Measurements from ENCODE around the gene KY. TPM values are rescaled to one million over a fixed set of nuclear protein-coding genes. Genes with fewer than 3 reads are reported as not detected.

Gene KY
- total and polyA plus RNA-seq, 7 experiments from 2014 or later: not detected

DNA sequence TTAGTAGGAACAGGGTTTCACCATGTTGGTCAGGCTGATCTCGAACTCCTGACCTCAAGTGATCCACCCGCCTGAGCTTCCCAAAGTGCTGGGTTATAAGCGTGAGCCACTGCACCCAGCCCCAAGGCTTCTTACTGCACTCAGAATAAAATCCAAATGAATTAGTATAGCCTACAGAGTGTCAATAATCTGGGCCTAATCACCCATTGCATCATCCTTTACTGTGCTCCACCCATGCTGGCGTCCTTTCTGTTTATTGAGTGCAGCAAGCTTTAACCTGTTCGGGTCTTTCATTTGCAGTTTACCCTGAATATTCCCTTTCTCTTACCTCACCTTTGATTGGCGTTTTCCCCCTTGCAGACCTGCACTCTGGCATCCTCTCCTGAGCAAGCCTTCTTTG, 87.2 kb downstream of the KY start:
- ChIA-PET POLR2A (no interaction called here), CTCF (no interaction called here)
- Mint-ChIP-seq H3K27me3 (no peaks in the 10 kb centered on the region), H3K27ac (peak overlapping the region in 1 of 9 donors; percentile 28), H3K36me3 (peaks cover 21 to 60% (median 50%) of the 10 kb centered on the region in 5 donors), H3K4me1 (peaks cover 0 to 17% (median 0%) of the 10 kb centered on the region in 7 donors), H3K9me3 (peaks cover 0 to 9% (median 5%) of the 10 kb centered on the region in 11 donors), H3K4me3 (no peak overlapping the region)
- intact Hi-C loops (cut with micrococcal nuclease): no loop called here
- Histone ChIP-seq H3K4me3 (ENCODE audit: low read length) (no peak overlapping the region), H3K9me3 (ENCODE audit: control insufficient read depth in 2 of 3, low read length in 3 of 3) (no peaks in the 10 kb centered on the region), H3K36me3 (ENCODE audit: control insufficient read depth in 2 of 3, insufficient read depth in 3 of 3, low read length in 3 of 3) (peaks cover 0 to 12% (median 0%) of the 10 kb centered on the region in 3 experiments), H3K27me3 (ENCODE audit: control insufficient read depth in 2 of 2, insufficient read depth in 2 of 2, low read length in 2 of 2) (no peaks in the 10 kb centered on the region), H3K27ac (ENCODE audit: low read depth, low read length) (no peak overlapping the region), H3K4me1 (ENCODE audit: control insufficient read depth in 2 of 2, insufficient read depth in 2 of 2, low read length in 2 of 2) (no peaks in the 10 kb centered on the region)
- no peak for DNase-seq
- no peak for ATAC-seq

- no peak overlapping the region for H3K27ac ChIP-seq (ENCODE audit: low read depth, low read length)
- POLR2A ChIA-PET: no interaction called here
- DNase-seq: no peak
- Mint-ChIP-seq H3K36me3 (peaks cover 24 to 67% (median 54%) of the 10 kb centered on the region in 5 donors), H3K4me1 (peaks cover 0 to 15% (median 0%) of the 10 kb centered on the region in 7 donors), H3K27me3 (no peaks in the 10 kb centered on the region), H3K4me3 (no peak overlapping the region), H3K9me3 (peaks cover 0 to 4% (median 0%) of the 10 kb centered on the region in 11 donors), H3K27ac (peak overlapping the region in 1 of 9 donors; percentile 33)
- no peaks in the 10 kb centered on the region for H3K9me3 ChIP-seq (ENCODE audit: control insufficient read depth in 2 of 3, low read length in 3 of 3)
- ATAC-seq: no peak
- intact Hi-C loops (cut with micrococcal nuclease): no loop called here
- no peak overlapping the region for H3K4me3 ChIP-seq (ENCODE audit: low read length)
- H3K36me3 ChIP-seq (ENCODE audit: control insufficient read depth in 2 of 3, insufficient read depth in 3 of 3, low read length in 3 of 3): peaks cover 0 to 12% (median 0%) of the 10 kb centered on the region in 3 experiments
- no peaks in the 10 kb centered on the region for H3K27me3 ChIP-seq (ENCODE audit: control insufficient read depth in 2 of 2, insufficient read depth in 2 of 2, low read length in 2 of 2)
- no peaks in the 10 kb centered on the region for H3K4me1 ChIP-seq (ENCODE audit: control insufficient read depth in 2 of 2, insufficient read depth in 2 of 2, low read length in 2 of 2)
- CTCF ChIA-PET: no interaction called here
Observed at GRCh38 chr3:134562055-134562454, 88.8 kb downstream of the KY start.

GRCh38 chr3:134559591-134559990, 91.2 kb downstream of the KY start:
- no peaks in the 10 kb centered on the region for H3K27me3 ChIP-seq (ENCODE audit: control insufficient read depth in 2 of 2, insufficient read depth in 2 of 2, low read length in 2 of 2)
- no peak overlapping the region for H3K4me3 Mint-ChIP-seq
- H3K27ac Mint-ChIP-seq: no peak overlapping the region
- H3K27ac ChIP-seq (ENCODE audit: low read depth, low read length): no peak overlapping the region
- no peaks in the 10 kb centered on the region for H3K4me1 ChIP-seq (ENCODE audit: control insufficient read depth in 2 of 2, insufficient read depth in 2 of 2, low read length in 2 of 2)
- H3K36me3 Mint-ChIP-seq: peaks cover 24 to 61% (median 51%) of the 10 kb centered on the region in 5 donors
- ChIA-PET POLR2A (no interaction called here), CTCF (no interaction called here)
- H3K36me3 ChIP-seq (ENCODE audit: control insufficient read depth in 2 of 3, insufficient read depth in 3 of 3, low read length in 3 of 3): peaks cover 0 to 12% (median 0%) of the 10 kb centered on the region in 3 experiments
- intact Hi-C loops (cut with micrococcal nuclease): no loop called here
- peaks cover 0 to 4% (median 0%) of the 10 kb centered on the region in 11 donors for H3K9me3 Mint-ChIP-seq
- DNase-seq (no peak), ATAC-seq (no peak)
- H3K9me3 ChIP-seq (ENCODE audit: control insufficient read depth in 2 of 3, low read length in 3 of 3): no peaks in the 10 kb centered on the region
- H3K4me3 ChIP-seq (ENCODE audit: low read length): no peak overlapping the region
- H3K4me1 Mint-ChIP-seq: peaks cover 0 to 15% (median 0%) of the 10 kb centered on the region in 7 donors
- no peaks in the 10 kb centered on the region for H3K27me3 Mint-ChIP-seq

Other genes with a start within 250 kb of the KY start
- 10 to 100 TPM; 21.2 to 36.7 (median 25.0) TPM for gene ANAPC13, start 165.0 kb downstream of the KY start, total RNA-seq
- gene ANAPC13, start 165.0 kb downstream of the KY start, polyA plus RNA-seq: 100 to 1,000 TPM in 1 of 2 donors, 10 to 100 TPM in 1; 98.8 to 110 TPM
- 10 to 100 TPM; 21.1 to 42.3 (median 26.4) TPM for gene CEP63, start 165.0 kb downstream of the KY start, total RNA-seq
- 10 to 100 TPM; 25.2 to 56.3 TPM for gene CEP63, start 165.0 kb downstream of the KY start, polyA plus RNA-seq
- 1 to 10 TPM in 3 of 5 experiments, not detected in 2; 1.6 to 2.2 (median 1.8) TPM for gene EPHB1, start 144.2 kb upstream of the KY start, total RNA-seq
- not detected for gene EPHB1, start 144.2 kb upstream of the KY start, polyA plus RNA-seq